ENCODE measurements around the gene PHF2.

GRCh38 chr9:93533863-93534262, 42.5 kb upstream of the PHF2 start:
- TF ChIP-seq CTCF (IDR thresholded peaks at IDR 0.05) (no peak), POLR2A (IDR thresholded peaks at IDR 0.05) (no peak)

Measured in body of pancreas (tissue), 4 donors.